ENCODE data around the gene PRSS50.

DNA sequence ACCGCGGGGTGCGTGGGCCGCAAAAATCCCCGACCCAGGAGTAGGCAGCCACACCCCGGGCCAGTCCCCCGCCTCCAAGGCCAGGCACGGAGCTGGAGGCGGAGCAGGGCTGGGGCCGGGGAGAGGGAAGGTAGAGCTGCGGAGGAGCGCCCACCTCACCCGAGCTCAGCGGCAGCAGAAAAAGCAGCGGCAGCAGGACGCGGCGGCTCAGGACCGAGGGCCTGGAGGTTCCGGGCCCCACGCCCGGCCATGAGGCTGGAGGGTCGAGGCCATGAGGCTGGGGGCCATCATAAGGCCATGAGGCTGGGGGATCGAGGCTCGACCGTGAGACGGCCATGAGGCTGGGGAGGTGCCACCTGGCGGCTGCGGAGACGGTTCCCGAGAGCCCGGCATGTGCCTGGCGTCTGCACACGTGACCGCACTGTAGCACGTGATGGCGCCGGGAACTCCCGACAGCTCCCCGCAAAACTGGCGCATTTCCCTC, 32.9 kb upstream of the PRSS50 start:
- TF ChIP-seq, protein P1, sequence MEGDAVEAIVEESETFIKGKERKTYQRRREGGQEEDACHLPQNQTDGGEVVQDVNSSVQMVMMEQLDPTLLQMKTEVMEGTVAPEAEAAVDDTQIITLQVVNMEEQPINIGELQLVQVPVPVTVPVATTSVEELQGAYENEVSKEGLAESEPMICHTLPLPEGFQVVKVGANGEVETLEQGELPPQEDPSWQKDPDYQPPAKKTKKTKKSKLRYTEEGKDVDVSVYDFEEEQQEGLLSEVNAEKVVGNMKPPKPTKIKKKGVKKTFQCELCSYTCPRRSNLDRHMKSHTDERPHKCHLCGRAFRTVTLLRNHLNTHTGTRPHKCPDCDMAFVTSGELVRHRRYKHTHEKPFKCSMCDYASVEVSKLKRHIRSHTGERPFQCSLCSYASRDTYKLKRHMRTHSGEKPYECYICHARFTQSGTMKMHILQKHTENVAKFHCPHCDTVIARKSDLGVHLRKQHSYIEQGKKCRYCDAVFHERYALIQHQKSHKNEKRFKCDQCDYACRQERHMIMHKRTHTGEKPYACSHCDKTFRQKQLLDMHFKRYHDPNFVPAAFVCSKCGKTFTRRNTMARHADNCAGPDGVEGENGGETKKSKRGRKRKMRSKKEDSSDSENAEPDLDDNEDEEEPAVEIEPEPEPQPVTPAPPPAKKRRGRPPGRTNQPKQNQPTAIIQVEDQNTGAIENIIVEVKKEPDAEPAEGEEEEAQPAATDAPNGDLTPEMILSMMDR (IDR thresholded peaks at IDR 0.05): no peak
- TF ChIP-seq NRF1 (IDR thresholded peaks at IDR 0.05; ENCODE audit: low read depth, low read length): no peak
- TF ChIP-seq, protein P2, sequence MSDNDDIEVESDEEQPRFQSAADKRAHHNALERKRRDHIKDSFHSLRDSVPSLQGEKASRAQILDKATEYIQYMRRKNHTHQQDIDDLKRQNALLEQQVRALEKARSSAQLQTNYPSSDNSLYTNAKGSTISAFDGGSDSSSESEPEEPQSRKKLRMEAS (IDR thresholded peaks at IDR 0.05; ENCODE audit: low read depth): no peak
- no peak for TF ChIP-seq CHD2 (IDR thresholded peaks at IDR 0.05; ENCODE audit: low read length, partially characterized antibody)
- TF ChIP-seq, protein P3, sequence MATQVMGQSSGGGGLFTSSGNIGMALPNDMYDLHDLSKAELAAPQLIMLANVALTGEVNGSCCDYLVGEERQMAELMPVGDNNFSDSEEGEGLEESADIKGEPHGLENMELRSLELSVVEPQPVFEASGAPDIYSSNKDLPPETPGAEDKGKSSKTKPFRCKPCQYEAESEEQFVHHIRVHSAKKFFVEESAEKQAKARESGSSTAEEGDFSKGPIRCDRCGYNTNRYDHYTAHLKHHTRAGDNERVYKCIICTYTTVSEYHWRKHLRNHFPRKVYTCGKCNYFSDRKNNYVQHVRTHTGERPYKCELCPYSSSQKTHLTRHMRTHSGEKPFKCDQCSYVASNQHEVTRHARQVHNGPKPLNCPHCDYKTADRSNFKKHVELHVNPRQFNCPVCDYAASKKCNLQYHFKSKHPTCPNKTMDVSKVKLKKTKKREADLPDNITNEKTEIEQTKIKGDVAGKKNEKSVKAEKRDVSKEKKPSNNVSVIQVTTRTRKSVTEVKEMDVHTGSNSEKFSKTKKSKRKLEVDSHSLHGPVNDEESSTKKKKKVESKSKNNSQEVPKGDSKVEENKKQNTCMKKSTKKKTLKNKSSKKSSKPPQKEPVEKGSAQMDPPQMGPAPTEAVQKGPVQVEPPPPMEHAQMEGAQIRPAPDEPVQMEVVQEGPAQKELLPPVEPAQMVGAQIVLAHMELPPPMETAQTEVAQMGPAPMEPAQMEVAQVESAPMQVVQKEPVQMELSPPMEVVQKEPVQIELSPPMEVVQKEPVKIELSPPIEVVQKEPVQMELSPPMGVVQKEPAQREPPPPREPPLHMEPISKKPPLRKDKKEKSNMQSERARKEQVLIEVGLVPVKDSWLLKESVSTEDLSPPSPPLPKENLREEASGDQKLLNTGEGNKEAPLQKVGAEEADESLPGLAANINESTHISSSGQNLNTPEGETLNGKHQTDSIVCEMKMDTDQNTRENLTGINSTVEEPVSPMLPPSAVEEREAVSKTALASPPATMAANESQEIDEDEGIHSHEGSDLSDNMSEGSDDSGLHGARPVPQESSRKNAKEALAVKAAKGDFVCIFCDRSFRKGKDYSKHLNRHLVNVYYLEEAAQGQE (IDR thresholded peaks at IDR 0.05; ENCODE audit: low read depth, low read length): no peak
- TF ChIP-seq SIN3A (IDR thresholded peaks at IDR 0.05; ENCODE audit: borderline replicate concordance, low read depth, low read length): no peak
- no peak for TF ChIP-seq TAF1 (IDR thresholded peaks at IDR 0.05; ENCODE audit: borderline replicate concordance, low read depth, low read length)
- TF ChIP-seq ELF1 (IDR thresholded peaks at IDR 0.05): no peak
- TF ChIP-seq, protein P4, sequence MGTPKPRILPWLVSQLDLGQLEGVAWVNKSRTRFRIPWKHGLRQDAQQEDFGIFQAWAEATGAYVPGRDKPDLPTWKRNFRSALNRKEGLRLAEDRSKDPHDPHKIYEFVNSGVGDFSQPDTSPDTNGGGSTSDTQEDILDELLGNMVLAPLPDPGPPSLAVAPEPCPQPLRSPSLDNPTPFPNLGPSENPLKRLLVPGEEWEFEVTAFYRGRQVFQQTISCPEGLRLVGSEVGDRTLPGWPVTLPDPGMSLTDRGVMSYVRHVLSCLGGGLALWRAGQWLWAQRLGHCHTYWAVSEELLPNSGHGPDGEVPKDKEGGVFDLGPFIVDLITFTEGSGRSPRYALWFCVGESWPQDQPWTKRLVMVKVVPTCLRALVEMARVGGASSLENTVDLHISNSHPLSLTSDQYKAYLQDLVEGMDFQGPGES (IDR thresholded peaks at IDR 0.05; ENCODE audit: low read depth, low read length): no peak
- no peak for TF ChIP-seq EZH2phosphoT487 (IDR thresholded peaks at IDR 0.05; ENCODE audit: borderline replicate concordance, low read depth)
